Measurements from ENCODE around the gene PSMB3. TPM values are rescaled to one million over a fixed set of nuclear protein-coding genes. Genes with fewer than 3 reads are reported as not detected.

PSMB3 gene
- polyA plus RNA-seq, 1 of the 3 experiments (the other 2 are of a cell fraction) = 533 TPM

DNA sequence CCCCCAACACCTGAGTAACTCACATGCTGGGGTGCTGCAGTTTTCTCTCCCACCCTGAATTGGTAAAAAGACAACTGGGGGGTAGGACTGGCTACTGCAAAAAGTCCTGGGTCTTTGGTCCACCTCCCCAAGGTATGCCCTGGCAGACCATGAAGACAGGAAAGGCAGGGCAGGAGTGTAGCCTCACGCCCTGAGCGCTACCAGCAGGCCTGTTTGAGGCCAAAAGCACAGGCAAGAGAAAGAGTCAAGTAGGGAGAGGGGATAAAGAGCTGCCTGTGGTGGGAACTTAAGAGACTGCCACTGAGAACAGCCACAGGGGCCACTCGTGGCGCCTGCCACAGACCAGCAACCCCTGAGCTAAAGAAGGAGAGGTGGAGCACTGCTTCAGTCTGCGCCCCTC is 13.8 kb downstream of the PSMB3 start:
- TF ChIP-seq EP300 (IDR thresholded peaks at IDR 0.05; ENCODE audit: borderline replicate concordance in 1 of 2, low read depth in 1 of 2, low read length in 1 of 2) (no peak), SIN3A (IDR thresholded peaks at IDR 0.05; ENCODE audit: borderline replicate concordance, low read depth, low read length) (no peak), GATA2 (CRISPR knock-in tag; IDR thresholded peaks at IDR 0.05) (no peak), YY1 (IDR thresholded peaks at IDR 0.05; ENCODE audit: low read depth) (no peak), RFX5 (IDR thresholded peaks at IDR 0.05; ENCODE audit: low read length) (no peak), RXRA (IDR thresholded peaks at IDR 0.05; ENCODE audit: borderline replicate concordance, low read depth) (no peak), MXI1 (IDR thresholded peaks at IDR 0.05; ENCODE audit: low read depth, low read length) (no peak), RCOR1 (IDR thresholded peaks at IDR 0.05; ENCODE audit: low read length) (no peak), TAF1 (IDR thresholded peaks at IDR 0.05; ENCODE audit: borderline replicate concordance, low read depth, low read length) (no peak)
- TF ChIP-seq, protein P1, sequence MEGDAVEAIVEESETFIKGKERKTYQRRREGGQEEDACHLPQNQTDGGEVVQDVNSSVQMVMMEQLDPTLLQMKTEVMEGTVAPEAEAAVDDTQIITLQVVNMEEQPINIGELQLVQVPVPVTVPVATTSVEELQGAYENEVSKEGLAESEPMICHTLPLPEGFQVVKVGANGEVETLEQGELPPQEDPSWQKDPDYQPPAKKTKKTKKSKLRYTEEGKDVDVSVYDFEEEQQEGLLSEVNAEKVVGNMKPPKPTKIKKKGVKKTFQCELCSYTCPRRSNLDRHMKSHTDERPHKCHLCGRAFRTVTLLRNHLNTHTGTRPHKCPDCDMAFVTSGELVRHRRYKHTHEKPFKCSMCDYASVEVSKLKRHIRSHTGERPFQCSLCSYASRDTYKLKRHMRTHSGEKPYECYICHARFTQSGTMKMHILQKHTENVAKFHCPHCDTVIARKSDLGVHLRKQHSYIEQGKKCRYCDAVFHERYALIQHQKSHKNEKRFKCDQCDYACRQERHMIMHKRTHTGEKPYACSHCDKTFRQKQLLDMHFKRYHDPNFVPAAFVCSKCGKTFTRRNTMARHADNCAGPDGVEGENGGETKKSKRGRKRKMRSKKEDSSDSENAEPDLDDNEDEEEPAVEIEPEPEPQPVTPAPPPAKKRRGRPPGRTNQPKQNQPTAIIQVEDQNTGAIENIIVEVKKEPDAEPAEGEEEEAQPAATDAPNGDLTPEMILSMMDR (IDR thresholded peaks at IDR 0.05) = no peak
- Histone ChIP-seq H3K79me2 (ENCODE audit: insufficient read depth) (no peaks in the 10 kb centered on the region), H2AFZ (ENCODE audit: low read depth) (no peak overlapping the region), H3K9me2 (no peaks in the 10 kb centered on the region), H3K4me2 (no peak overlapping the region), H3K27me3 (ENCODE audit: insufficient read depth) (no peaks in the 10 kb centered on the region), H4K20me1 (ENCODE audit: insufficient read depth) (peaks cover 8% of the 10 kb centered on the region; the same call in 1 of the 2 replicates), H3K9ac (no peak overlapping the region), H3K27ac (ENCODE audit: low read depth in 2 of 2, low read length in 1 of 2) (no peak overlapping the region), H3K36me3 (replicated peaks in 1 of 2; ENCODE audit: control insufficient read depth in 1 of 2, insufficient read depth in 2 of 2, low read length in 1 of 2) (peaks cover 51 to 79% of the 10 kb centered on the region in 2 experiments), H3K4me3 (ENCODE audit: low read depth in 2 of 2, low read length in 1 of 2) (no peak overlapping the region), H3F3A (replicated peaks; ENCODE audit: insufficient read depth) (peaks cover 28% of the 10 kb centered on the region), H3K4me1 (ENCODE audit: control insufficient read depth in 1 of 2, insufficient read depth in 2 of 2, low read depth in 1 of 2, low read length in 1 of 2) (no peaks in the 10 kb centered on the region; a peak in 1 of 4 replicates), H3K9me3 (no peaks in the 10 kb centered on the region)
- no peak for DNase-seq
- WGBS (ENCODE audit: low lambda C conversion rate) = 98% methylated on average over 4 of the region's 5 CpGs
- ChIA-PET POLR2A (interaction anchor here (1.3 kb wide), 1 partner anchor 12 kb away, joined by 3 read pairs; no protein-coding TSS in a partner anchor), CTCF (interaction anchor here (1.1 kb wide), 1 partner anchor 9 kb away, joined by 3 read pairs; no protein-coding TSS in a partner anchor)

DNA sequence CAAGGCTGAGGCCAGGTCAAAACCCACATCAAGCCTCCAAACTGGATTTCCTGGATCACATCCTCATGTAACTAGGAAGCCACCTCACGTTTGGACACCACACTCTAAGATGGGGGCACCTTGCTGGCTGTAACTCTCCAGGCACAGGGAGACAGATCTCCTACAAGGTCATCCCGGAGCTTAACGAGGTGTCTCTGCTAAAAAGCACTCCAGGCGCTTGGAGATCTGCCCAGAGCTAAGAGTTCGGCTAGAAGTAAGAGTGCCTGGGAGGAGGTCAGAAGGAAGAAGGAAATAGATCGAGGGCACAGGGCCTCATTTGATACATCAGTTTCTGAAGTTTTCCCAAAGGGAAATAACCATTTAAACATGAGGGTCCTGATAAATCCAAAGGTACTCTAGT is 15.9 kb downstream of the PSMB3 start:
- CTCF ChIA-PET = interaction anchor here (1.4 kb wide), 1 partner anchor 34 kb away, joined by 4 read pairs; no protein-coding TSS in a partner anchor
- Histone ChIP-seq H3K9me2 (no peaks in the 10 kb centered on the region), H3K9ac (no peak overlapping the region), H3K4me1 (ENCODE audit: control insufficient read depth in 1 of 2, insufficient read depth in 2 of 2, low read depth in 1 of 2, low read length in 1 of 2) (no peaks in the 10 kb centered on the region; a peak in 1 of 4 replicates), H3K9me3 (no peaks in the 10 kb centered on the region), H3K4me3 (ENCODE audit: low read depth in 2 of 2, low read length in 1 of 2) (no peak overlapping the region), H3F3A (replicated peaks; ENCODE audit: insufficient read depth) (peaks cover 25% of the 10 kb centered on the region), H3K36me3 (replicated peaks in 1 of 2; ENCODE audit: control insufficient read depth in 1 of 2, insufficient read depth in 2 of 2, low read length in 1 of 2) (peaks cover 71 to 86% of the 10 kb centered on the region in 2 experiments), H3K27me3 (ENCODE audit: insufficient read depth) (no peaks in the 10 kb centered on the region), H3K4me2 (no peak overlapping the region), H4K20me1 (ENCODE audit: insufficient read depth) (peaks cover 8% of the 10 kb centered on the region; the same call in 1 of the 2 replicates), H3K27ac (ENCODE audit: low read depth in 2 of 2, low read length in 1 of 2) (no peak overlapping the region; a peak in 1 of 4 replicates), H3K79me2 (ENCODE audit: insufficient read depth) (no peaks in the 10 kb centered on the region), H2AFZ (ENCODE audit: low read depth) (no peak overlapping the region)
- DNase-seq = no peak
- POLR2A ChIA-PET = no interaction called here
- WGBS (ENCODE audit: low lambda C conversion rate) = 70% methylated on average over 5 of the region's 6 CpGs
- TF ChIP-seq, protein P2, sequence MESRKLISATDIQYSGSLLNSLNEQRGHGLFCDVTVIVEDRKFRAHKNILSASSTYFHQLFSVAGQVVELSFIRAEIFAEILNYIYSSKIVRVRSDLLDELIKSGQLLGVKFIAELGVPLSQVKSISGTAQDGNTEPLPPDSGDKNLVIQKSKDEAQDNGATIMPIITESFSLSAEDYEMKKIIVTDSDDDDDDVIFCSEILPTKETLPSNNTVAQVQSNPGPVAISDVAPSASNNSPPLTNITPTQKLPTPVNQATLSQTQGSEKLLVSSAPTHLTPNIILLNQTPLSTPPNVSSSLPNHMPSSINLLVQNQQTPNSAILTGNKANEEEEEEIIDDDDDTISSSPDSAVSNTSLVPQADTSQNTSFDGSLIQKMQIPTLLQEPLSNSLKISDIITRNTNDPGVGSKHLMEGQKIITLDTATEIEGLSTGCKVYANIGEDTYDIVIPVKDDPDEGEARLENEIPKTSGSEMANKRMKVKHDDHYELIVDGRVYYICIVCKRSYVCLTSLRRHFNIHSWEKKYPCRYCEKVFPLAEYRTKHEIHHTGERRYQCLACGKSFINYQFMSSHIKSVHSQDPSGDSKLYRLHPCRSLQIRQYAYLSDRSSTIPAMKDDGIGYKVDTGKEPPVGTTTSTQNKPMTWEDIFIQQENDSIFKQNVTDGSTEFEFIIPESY (IDR thresholded peaks at IDR 0.05; ENCODE audit: borderline replicate concordance, low read depth) = no peak
- TF ChIP-seq FOSL2 (IDR thresholded peaks at IDR 0.05; ENCODE audit: borderline replicate concordance, low read depth) (no peak), RAD21 (IDR thresholded peaks at IDR 0.05; ENCODE audit: low read length) (no peak), FOXM1 (IDR thresholded peaks at IDR 0.05; ENCODE audit: low read depth) (no peak), ELF1 (IDR thresholded peaks at IDR 0.05) (no peak), EP300 (IDR thresholded peaks at IDR 0.05; ENCODE audit: borderline replicate concordance in 1 of 2, low read depth in 1 of 2, low read length in 1 of 2) (no peak), GABPA (IDR thresholded peaks at IDR 0.05; ENCODE audit: low read depth) (no peak), CHD2 (IDR thresholded peaks at IDR 0.05; ENCODE audit: low read length, partially characterized antibody) (no peak), GATA2 (CRISPR knock-in tag; IDR thresholded peaks at IDR 0.05) (no peak), SIN3A (IDR thresholded peaks at IDR 0.05; ENCODE audit: borderline replicate concordance, low read depth, low read length) (no peak), TAF1 (IDR thresholded peaks at IDR 0.05; ENCODE audit: borderline replicate concordance, low read depth, low read length) (no peak)
- TF ChIP-seq, protein P3, sequence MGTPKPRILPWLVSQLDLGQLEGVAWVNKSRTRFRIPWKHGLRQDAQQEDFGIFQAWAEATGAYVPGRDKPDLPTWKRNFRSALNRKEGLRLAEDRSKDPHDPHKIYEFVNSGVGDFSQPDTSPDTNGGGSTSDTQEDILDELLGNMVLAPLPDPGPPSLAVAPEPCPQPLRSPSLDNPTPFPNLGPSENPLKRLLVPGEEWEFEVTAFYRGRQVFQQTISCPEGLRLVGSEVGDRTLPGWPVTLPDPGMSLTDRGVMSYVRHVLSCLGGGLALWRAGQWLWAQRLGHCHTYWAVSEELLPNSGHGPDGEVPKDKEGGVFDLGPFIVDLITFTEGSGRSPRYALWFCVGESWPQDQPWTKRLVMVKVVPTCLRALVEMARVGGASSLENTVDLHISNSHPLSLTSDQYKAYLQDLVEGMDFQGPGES (IDR thresholded peaks at IDR 0.05; ENCODE audit: low read depth, low read length) = no peak
- TF ChIP-seq, protein P4, sequence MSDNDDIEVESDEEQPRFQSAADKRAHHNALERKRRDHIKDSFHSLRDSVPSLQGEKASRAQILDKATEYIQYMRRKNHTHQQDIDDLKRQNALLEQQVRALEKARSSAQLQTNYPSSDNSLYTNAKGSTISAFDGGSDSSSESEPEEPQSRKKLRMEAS (IDR thresholded peaks at IDR 0.05; ENCODE audit: low read depth) = no peak
- TF ChIP-seq, protein P5, sequence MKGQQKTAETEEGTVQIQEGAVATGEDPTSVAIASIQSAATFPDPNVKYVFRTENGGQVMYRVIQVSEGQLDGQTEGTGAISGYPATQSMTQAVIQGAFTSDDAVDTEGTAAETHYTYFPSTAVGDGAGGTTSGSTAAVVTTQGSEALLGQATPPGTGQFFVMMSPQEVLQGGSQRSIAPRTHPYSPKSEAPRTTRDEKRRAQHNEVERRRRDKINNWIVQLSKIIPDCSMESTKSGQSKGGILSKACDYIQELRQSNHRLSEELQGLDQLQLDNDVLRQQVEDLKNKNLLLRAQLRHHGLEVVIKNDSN (IDR thresholded peaks at IDR 0.05; ENCODE audit: borderline replicate concordance, low read depth) = no peak
- TF ChIP-seq, protein P6, sequence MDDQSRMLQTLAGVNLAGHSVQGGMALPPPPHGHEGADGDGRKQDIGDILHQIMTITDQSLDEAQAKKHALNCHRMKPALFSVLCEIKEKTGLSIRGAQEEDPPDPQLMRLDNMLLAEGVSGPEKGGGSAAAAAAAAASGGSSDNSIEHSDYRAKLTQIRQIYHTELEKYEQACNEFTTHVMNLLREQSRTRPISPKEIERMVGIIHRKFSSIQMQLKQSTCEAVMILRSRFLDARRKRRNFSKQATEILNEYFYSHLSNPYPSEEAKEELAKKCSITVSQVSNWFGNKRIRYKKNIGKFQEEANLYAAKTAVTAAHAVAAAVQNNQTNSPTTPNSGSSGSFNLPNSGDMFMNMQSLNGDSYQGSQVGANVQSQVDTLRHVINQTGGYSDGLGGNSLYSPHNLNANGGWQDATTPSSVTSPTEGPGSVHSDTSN (IDR thresholded peaks at IDR 0.05) = no peak

All from SK-N-SH (cell line).